ENCODE results near the gene KRTAP12-3. TPM values are rescaled to one million over a fixed set of nuclear protein-coding genes. Genes with fewer than 3 reads are reported as not detected.

The KRTAP12-3 gene
- total RNA-seq, 1 experiment from 2014 or later, result not detected

DNA sequence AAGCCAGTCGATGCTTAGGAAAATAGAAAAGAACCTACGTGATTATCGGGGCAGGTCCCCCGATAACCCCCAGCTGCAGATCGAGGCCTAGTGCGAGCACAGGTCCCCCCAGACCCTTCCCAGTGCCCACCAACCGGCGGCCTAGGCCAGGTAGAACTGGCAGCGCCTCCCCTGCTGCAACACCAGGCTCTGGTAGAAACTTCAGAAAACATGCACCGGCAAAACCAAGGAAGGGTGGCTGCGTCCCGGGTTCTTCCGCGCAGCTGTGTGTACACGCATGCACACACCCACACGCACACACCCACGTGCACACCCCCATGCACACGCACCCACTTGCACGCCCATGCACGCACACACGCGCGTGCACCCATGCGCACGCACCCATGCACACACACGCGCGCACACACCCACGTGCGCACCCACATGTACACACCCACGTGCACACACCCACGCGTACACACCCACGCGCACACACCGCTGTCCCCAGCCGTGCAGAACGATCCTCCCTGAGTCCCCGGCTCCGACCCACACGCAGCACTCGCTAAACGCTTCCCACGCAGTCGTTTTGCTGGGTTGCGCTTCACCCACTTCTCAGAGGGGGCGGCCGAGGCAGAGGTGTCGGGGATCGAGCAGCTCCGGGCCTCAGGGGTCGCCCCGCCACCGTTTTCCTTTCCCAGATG lies 48.4 kb downstream of the KRTAP12-3 start:
- no peak for DNase-seq (ENCODE audit: low spot score)
- Histone ChIP-seq H3K27me3 (replicated peaks; ENCODE audit: insufficient read depth, low read depth, low read length, poor library complexity) (peaks cover 13% of the 10 kb centered on the region), H3K4me3 (ENCODE audit: low read depth, low read length, poor library complexity, severe bottlenecking) (no peak overlapping the region), H3K9me3 (ENCODE audit: low read depth, low read length, poor library complexity, severe bottlenecking) (no peaks in the 10 kb centered on the region), H3K36me3 (ENCODE audit: insufficient read depth, low read length, poor library complexity, severe bottlenecking) (no peaks in the 10 kb centered on the region), H3K27ac (ENCODE audit: low read depth, low read length, poor library complexity, severe bottlenecking) (no peak overlapping the region), H3K4me1 (ENCODE audit: insufficient read depth, low read length, poor library complexity, severe bottlenecking) (peaks cover 4% of the 10 kb centered on the region)
- intact Hi-C loops (cut with micrococcal nuclease; ENCODE audit: unreplicated experiment), result no loop called here
- CTCF ChIA-PET, result no interaction called here
- TF ChIP-seq EZH2 (IDR thresholded peaks at IDR 0.05; ENCODE audit: borderline replicate concordance, low read depth, low read length, poor library complexity, severe bottlenecking), result no peak
- POLR2A ChIA-PET (ENCODE audit: low non-redundant PET), result no interaction called here
- no TSS peak for BruUV-seq (replicated peaks)

DNA sequence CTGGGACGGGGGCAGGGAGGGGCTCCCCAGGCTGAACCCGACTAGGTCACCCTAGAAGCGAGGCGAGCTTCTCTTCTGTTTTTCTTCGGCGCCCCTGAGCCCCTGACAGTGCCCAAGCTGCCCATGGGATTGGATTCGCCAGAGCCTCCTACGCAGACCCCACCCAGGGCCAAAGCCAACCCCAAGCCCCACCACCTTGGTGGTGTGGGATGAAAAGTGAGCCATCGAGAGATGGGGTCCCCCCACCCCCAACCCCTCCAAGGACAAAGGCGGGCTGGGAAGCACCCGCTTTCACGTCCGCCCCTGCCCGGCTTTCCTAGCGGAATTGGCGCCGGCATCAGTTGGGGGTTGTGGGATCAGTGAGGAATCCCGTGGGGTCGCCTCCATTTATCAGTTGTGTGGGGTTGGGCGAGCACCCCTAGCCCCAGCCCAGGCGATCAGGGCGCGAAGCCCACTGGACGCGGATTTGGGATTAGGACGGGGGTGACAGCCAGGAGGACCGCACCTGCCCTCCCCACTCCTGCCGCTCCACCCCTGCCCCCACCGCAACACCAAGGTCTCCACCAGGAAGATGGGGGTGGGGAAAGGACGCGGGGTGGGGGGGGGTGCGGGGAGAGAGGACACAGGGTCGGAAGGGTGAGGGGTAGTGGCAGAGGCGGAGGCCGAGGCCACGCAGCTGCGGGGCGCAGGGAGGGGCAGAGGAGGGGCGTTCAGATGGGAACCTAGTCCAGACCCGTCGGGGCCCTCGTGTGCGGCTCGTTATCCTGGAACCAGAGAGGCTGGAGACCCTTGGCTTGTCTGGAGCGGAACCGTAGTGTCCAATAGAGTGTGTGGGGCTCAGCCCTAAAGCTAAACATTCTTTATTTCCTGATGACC lies 49.2 kb downstream of the KRTAP12-3 start:
- TF ChIP-seq EZH2 (IDR thresholded peaks at IDR 0.05; ENCODE audit: borderline replicate concordance, low read depth, low read length, poor library complexity, severe bottlenecking), result no peak
- TF ChIP-seq, protein P1, sequence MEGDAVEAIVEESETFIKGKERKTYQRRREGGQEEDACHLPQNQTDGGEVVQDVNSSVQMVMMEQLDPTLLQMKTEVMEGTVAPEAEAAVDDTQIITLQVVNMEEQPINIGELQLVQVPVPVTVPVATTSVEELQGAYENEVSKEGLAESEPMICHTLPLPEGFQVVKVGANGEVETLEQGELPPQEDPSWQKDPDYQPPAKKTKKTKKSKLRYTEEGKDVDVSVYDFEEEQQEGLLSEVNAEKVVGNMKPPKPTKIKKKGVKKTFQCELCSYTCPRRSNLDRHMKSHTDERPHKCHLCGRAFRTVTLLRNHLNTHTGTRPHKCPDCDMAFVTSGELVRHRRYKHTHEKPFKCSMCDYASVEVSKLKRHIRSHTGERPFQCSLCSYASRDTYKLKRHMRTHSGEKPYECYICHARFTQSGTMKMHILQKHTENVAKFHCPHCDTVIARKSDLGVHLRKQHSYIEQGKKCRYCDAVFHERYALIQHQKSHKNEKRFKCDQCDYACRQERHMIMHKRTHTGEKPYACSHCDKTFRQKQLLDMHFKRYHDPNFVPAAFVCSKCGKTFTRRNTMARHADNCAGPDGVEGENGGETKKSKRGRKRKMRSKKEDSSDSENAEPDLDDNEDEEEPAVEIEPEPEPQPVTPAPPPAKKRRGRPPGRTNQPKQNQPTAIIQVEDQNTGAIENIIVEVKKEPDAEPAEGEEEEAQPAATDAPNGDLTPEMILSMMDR (conservative IDR thresholded peaks at IDR 0.05; ENCODE audit: low read depth, low read length), result no peak
- no peak for DNase-seq (ENCODE audit: low spot score)
- Histone ChIP-seq H3K27ac (ENCODE audit: low read depth, low read length, poor library complexity, severe bottlenecking) (no peak overlapping the region), H3K27me3 (replicated peaks; ENCODE audit: insufficient read depth, low read depth, low read length, poor library complexity) (peaks cover 13% of the 10 kb centered on the region), H3K4me1 (ENCODE audit: insufficient read depth, low read length, poor library complexity, severe bottlenecking) (peaks cover 4% of the 10 kb centered on the region), H3K4me3 (ENCODE audit: low read depth, low read length, poor library complexity, severe bottlenecking) (no peak overlapping the region), H3K9me3 (ENCODE audit: low read depth, low read length, poor library complexity, severe bottlenecking) (no peaks in the 10 kb centered on the region), H3K36me3 (ENCODE audit: insufficient read depth, low read length, poor library complexity, severe bottlenecking) (no peaks in the 10 kb centered on the region)
- CTCF ChIA-PET, result no interaction called here
- POLR2A ChIA-PET (ENCODE audit: low non-redundant PET), result no interaction called here
- intact Hi-C loops (cut with micrococcal nuclease; ENCODE audit: unreplicated experiment), result no loop called here
- BruUV-seq (replicated peaks), result no TSS peak

Other genes with a start within 250 kb of the KRTAP12-3 start
- gene LRRC3, start 202.4 kb upstream of the KRTAP12-3 start, total RNA-seq (2021), result 1.5 and 3.1 TPM in 2 replicates
- 0.28 and 0.47 TPM in 2 replicates for gene KRTAP10-1, start 117.7 kb upstream of the KRTAP12-3 start, total RNA-seq (2021)
- gene KRTAP10-2, start 106.4 kb upstream of the KRTAP12-3 start, total RNA-seq (2021), result 0.26 and 0.69 TPM in 2 replicates
- 0.62 TPM in 1 of 2 replicates, not detected in the other for gene KRTAP10-3, start 99.1 kb upstream of the KRTAP12-3 start, total RNA-seq (2021)
- not detected in 2 replicates for gene KRTAP10-4, start 84.2 kb upstream of the KRTAP12-3 start, total RNA-seq (2021)
- gene KRTAP10-5, start 77.3 kb upstream of the KRTAP12-3 start, total RNA-seq (2021), result 0.33 TPM in 1 of 2 replicates, not detected in the other
- 0.39 TPM in 1 of 2 replicates, not detected in the other for gene KRTAP10-6, start 65.4 kb upstream of the KRTAP12-3 start, total RNA-seq (2021)
- not detected in 2 replicates for gene KRTAP10-7, start 57.3 kb upstream of the KRTAP12-3 start, total RNA-seq (2021)
- gene KRTAP10-8, start 45.9 kb upstream of the KRTAP12-3 start, total RNA-seq (2021), result not detected in 2 replicates
- not detected in 2 replicates for gene KRTAP10-9, start 30.8 kb upstream of the KRTAP12-3 start, total RNA-seq (2021)
- gene KRTAP10-10, start 20.6 kb upstream of the KRTAP12-3 start, total RNA-seq (2021), result not detected in 2 replicates
- gene KRTAP10-11, start 11.5 kb upstream of the KRTAP12-3 start, total RNA-seq (2021), result not detected in 2 replicates
- 0.81 and 1.0 TPM in 2 replicates for gene KRTAP12-4, start 3.3 kb upstream of the KRTAP12-3 start, total RNA-seq (2021)
- gene KRTAP12-2, start 9.0 kb downstream of the KRTAP12-3 start, total RNA-seq (2021), result 1.6 and 1.8 TPM in 2 replicates
- gene KRTAP12-1, start 24.2 kb downstream of the KRTAP12-3 start, total RNA-seq (2021), result 0.80 and 2.8 TPM in 2 replicates
- gene KRTAP10-12, start 39.2 kb downstream of the KRTAP12-3 start, total RNA-seq (2021), result not detected in 2 replicates
- 8.3 and 12.4 TPM in 2 replicates for gene TSPEAR, start 53.6 kb downstream of the KRTAP12-3 start, total RNA-seq (2021)
- 204 and 212 TPM in 2 replicates for gene UBE2G2, start 143.9 kb downstream of the KRTAP12-3 start, total RNA-seq (2021)
- gene SUMO3, start 160.1 kb downstream of the KRTAP12-3 start, total RNA-seq (2021), result 124 and 132 TPM in 2 replicates
- 216 and 217 TPM in 2 replicates for gene PTTG1IP, start 215.8 kb downstream of the KRTAP12-3 start, total RNA-seq (2021)

Measured in A673 (cell line).